WERI-Rb-1 (cell line): Measurements from ENCODE around the gene STAB2.

ENCODE experiments used
- DNase-seq: peaks from one replicate; pipeline ENCODE4 v3.0.0-alpha.2; 2020
- H3K27ac ChIP-seq: fragments of 250-450 bp; sonication (Bioruptor Pico); 2 replicates; pipeline ENCODE4 v1.5.1; 2020; ENCODE audit warnings: mild to moderate bottlenecking, moderate library complexity
- H3K27me3 ChIP-seq: fragments of 250-450 bp; sonication (Bioruptor Pico); 2 replicates; pipeline ENCODE4 v1.5.1; 2021; ENCODE audit warnings: mild to moderate bottlenecking, low read depth, moderate library complexity; ENCODE audit not compliant: insufficient read depth, severe bottlenecking
- H3K36me3 ChIP-seq: fragments of 250-450 bp; sonication (Bioruptor Pico); 2 replicates; pipeline ENCODE4 v1.5.1; 2020; ENCODE audit warnings: mild to moderate bottlenecking, moderate library complexity
- H3K4me3 ChIP-seq: 2 replicates; pipeline ENCODE4 v1.5.1; 2011; ENCODE audit warnings: low read depth, mild to moderate bottlenecking, control low read depth, low read length
- H3K9me3 ChIP-seq: fragments of 250-450 bp; sonication (Bioruptor Pico); 2 replicates; pipeline ENCODE4 v1.5.1; 2021; ENCODE audit warnings: mild to moderate bottlenecking, moderate library complexity; ENCODE audit not compliant: severe bottlenecking
- TF ChIP-seq, protein P1 (sequence below): IDR thresholded peaks from 2 replicates; pipeline ENCODE4 v1.5.1; 2011; ENCODE audit warnings: low read depth, mild to moderate bottlenecking, control low read depth, inconsistent platforms, low read length

STAB2 gene

DNA sequence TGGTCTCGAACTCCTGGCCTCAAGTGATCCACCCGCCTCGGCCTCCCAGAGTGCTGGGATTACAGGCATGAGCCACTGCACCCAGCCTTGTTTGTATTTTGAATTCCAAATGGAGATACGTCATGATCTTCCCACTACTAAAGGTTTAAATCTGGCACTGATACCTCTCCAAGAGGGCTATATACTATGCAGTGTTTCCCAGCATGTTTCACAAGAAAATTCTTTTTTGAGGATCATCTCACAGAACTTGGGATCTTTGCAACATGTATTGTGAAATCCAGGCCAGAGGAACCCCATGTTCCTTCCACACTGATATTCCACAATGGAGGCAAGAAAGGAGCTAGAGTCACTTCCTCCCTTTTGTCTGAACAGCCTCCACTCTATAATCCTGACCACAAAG lies 141.2 kb downstream of the STAB2 start:
- Histone ChIP-seq H3K4me3 (no peak overlapping the region), H3K36me3 (no peaks in the 10 kb centered on the region), H3K27ac (no peak overlapping the region), H3K27me3 (no peaks in the 10 kb centered on the region), H3K9me3 (peaks cover 8% of the 10 kb centered on the region)
- no peak for DNase-seq
- TF ChIP-seq, protein P1, sequence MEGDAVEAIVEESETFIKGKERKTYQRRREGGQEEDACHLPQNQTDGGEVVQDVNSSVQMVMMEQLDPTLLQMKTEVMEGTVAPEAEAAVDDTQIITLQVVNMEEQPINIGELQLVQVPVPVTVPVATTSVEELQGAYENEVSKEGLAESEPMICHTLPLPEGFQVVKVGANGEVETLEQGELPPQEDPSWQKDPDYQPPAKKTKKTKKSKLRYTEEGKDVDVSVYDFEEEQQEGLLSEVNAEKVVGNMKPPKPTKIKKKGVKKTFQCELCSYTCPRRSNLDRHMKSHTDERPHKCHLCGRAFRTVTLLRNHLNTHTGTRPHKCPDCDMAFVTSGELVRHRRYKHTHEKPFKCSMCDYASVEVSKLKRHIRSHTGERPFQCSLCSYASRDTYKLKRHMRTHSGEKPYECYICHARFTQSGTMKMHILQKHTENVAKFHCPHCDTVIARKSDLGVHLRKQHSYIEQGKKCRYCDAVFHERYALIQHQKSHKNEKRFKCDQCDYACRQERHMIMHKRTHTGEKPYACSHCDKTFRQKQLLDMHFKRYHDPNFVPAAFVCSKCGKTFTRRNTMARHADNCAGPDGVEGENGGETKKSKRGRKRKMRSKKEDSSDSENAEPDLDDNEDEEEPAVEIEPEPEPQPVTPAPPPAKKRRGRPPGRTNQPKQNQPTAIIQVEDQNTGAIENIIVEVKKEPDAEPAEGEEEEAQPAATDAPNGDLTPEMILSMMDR: no peak

DNA sequence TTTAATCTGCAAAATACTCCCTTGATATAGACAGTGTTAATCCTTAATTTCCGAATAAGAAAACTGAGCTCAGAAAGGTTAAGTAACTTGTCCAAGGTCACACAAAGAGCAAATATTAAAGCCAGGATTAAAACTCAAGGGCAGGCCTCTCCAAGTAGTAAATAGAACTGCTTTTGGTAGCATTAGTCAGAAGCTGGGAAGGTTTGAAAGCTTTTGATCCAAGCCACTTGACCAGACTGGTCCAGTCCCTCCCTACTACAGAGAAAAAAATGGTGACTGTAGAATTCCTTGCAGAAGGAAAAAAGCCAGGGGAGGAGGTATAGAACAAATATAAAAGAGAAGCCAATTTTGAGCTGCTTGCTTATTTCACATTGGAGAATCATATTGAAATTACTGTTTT lies 142.4 kb downstream of the STAB2 start:
- no peak overlapping the region for H3K27ac ChIP-seq
- TF ChIP-seq, protein P1: no peak
- H3K27me3 ChIP-seq: no peaks in the 10 kb centered on the region
- no peaks in the 10 kb centered on the region for H3K36me3 ChIP-seq
- no peak for DNase-seq
- H3K9me3 ChIP-seq: peaks cover 8% of the 10 kb centered on the region
- H3K4me3 ChIP-seq: no peak overlapping the region

DNA sequence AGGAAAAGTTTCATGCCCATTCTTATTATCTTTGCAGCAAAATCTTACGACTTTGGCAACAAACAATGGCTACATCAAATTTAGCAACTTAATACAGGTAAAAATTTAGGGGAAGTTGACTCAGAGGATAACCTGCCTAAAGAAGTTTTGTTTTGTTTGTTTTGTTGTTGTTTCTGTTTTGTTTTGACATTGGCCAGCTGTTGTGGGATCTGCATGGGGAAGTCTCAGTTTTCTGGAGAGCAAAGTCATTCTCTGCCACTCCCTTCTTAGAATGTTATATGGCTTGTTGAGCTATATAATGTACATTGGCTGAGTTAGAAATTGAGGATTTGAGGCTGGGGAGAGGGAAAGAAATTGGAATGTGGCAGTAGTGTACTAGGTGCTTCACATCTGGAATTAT lies 144.5 kb downstream of the STAB2 start:
- H3K9me3 ChIP-seq: peaks cover 8% of the 10 kb centered on the region
- no peak overlapping the region for H3K27ac ChIP-seq
- TF ChIP-seq, protein P1: no peak
- no peaks in the 10 kb centered on the region for H3K27me3 ChIP-seq
- no peaks in the 10 kb centered on the region for H3K36me3 ChIP-seq
- no peak for DNase-seq
- no peak overlapping the region for H3K4me3 ChIP-seq

DNA sequence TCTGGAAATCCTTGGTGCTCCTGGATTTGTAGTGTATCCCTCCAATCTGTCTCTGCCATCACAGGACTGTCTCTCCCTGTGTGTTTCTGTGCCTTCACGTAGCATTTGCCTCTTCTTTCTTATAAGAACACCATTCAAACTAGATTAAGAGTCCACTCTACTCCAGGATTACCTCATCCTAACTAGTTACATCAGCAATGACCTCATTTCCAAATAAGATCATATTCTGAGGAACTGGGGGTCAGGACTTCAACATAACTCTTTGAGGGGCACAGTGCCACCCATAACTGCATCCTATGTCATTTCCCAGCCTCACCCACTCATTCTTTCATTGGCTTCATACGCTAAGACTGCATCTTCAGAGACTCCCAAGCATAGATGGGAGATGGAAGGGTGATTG lies 147.8 kb downstream of the STAB2 start:
- Histone ChIP-seq H3K36me3 (no peaks in the 10 kb centered on the region), H3K27me3 (no peaks in the 10 kb centered on the region), H3K9me3 (peaks cover 8% of the 10 kb centered on the region), H3K4me3 (no peak overlapping the region), H3K27ac (no peak overlapping the region)
- no peak for DNase-seq
- TF ChIP-seq, protein P1: no peak

DNA sequence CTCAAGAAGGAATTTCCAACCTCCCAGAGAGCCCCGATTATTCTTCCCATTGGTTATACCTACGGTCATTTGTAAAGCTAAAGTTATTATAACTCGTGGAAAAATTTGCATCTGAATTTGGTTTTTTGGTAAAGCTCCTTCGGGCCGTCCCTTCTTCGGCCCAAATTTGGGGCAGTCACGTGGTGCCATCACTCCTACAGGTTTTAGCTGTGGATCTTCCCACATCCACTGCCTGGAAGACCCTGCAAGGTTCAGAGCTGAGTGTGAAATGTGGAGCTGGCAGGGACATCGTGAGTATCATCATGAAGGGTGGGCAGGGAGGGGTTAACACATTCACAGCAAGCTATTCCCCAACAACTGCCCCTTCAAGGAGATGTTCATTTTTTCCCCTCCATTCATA lies 148.2 kb downstream of the STAB2 start:
- Histone ChIP-seq H3K36me3 (no peaks in the 10 kb centered on the region), H3K4me3 (no peak overlapping the region), H3K27me3 (no peaks in the 10 kb centered on the region), H3K27ac (no peak overlapping the region), H3K9me3 (peaks cover 8% of the 10 kb centered on the region)
- DNase-seq: no peak
- TF ChIP-seq, protein P1: no peak

DNA sequence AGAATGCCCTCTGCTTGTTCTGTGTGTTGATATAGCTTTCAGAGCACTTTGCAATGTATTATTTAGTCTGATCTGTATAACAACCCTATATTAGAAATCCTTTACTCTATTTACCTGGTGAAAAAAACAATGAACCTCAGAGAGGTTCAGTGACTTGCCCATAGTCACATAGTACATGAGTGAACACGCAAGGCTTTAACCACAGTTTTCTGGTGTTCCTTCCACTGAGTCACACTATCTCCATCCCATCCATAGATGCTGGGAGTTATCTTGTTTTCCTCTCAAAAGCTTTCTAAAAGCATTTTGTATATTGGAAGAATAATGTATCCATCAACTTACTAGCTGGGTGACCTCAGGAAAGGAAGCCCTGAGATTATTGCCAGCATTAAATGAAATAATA lies 149.5 kb downstream of the STAB2 start:
- Histone ChIP-seq H3K9me3 (no peaks in the 10 kb centered on the region), H3K36me3 (no peaks in the 10 kb centered on the region), H3K27me3 (no peaks in the 10 kb centered on the region), H3K4me3 (no peak overlapping the region), H3K27ac (no peak overlapping the region)
- TF ChIP-seq, protein P1: no peak
- no peak for DNase-seq
